Lower leg skin (tissue), 3 donors: ENCODE measurements around the gene SLC39A2.

Experiments used
- POLR2A ChIP-seq, 2 donors: fragments of 450-650 bp; IDR thresholded peaks; one replicate each; pipeline ENCODE4 v1.6.1; 2016 to 2017; ENCODE audit warnings: antibody characterized with exemption in 2 of 2, mild to moderate bottlenecking in 1 of 2, moderate library complexity in 1 of 2
- TF ChIP-seq, protein P1 (sequence below), 3 donors: fragments of 450-650 bp; IDR thresholded peaks; one replicate each; pipeline ENCODE4 v1.5.1; 2016; ENCODE audit warnings: antibody characterized with exemption in 3 of 3, mild to moderate bottlenecking in 3 of 3, moderate library complexity in 2 of 3

DNA sequence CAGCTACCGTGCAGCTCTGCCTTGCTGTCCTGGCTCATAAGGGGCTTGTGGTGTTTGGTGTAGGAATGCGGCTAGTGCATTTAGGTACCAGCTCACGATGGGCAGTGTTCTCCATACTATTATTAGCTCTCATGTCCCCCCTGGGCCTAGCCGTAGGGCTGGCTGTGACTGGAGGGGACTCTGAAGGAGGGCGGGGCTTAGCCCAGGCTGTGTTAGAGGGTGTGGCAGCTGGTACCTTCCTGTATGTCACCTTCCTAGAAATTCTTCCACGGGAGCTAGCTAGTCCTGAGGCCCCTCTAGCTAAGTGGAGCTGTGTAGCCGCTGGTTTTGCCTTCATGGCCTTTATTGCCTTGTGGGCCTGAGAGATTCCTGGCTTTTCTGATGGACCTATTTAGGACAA lies 2.1 kb downstream of the SLC39A2 start:
- no peak for TF ChIP-seq POLR2A (IDR thresholded peaks at IDR 0.05)
- TF ChIP-seq, protein P1, sequence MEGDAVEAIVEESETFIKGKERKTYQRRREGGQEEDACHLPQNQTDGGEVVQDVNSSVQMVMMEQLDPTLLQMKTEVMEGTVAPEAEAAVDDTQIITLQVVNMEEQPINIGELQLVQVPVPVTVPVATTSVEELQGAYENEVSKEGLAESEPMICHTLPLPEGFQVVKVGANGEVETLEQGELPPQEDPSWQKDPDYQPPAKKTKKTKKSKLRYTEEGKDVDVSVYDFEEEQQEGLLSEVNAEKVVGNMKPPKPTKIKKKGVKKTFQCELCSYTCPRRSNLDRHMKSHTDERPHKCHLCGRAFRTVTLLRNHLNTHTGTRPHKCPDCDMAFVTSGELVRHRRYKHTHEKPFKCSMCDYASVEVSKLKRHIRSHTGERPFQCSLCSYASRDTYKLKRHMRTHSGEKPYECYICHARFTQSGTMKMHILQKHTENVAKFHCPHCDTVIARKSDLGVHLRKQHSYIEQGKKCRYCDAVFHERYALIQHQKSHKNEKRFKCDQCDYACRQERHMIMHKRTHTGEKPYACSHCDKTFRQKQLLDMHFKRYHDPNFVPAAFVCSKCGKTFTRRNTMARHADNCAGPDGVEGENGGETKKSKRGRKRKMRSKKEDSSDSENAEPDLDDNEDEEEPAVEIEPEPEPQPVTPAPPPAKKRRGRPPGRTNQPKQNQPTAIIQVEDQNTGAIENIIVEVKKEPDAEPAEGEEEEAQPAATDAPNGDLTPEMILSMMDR (IDR thresholded peaks at IDR 0.05): no peak
